Right atrium auricular region (tissue), 2 donors: ENCODE measurements around the gene OLFM3. TPM values are rescaled to one million over a fixed set of nuclear protein-coding genes. Genes with fewer than 3 reads are reported as not detected.

Experiments used
- DNase-seq: peaks from one replicate; pipeline ENCODE4 v3.0.0-alpha.2; 2019; ENCODE audit warnings: low spot score
- H3K27ac ChIP-seq, 2 donors: fragments of 200-600 bp; sonication (generic); 1 replicate in 1 of 2; 2 replicates in 1 of 2; pipeline ENCODE4 v1.5.1; 2016 to 2019
- H3K27me3 ChIP-seq, 2 donors: fragments of 200-600 bp; sonication (generic); one replicate each; pipeline versions ENCODE4 v1.5.1 to v1.6.0; 2017 to 2019
- H3K36me3 ChIP-seq: fragments of 200-600 bp; sonication (generic); one replicate; pipeline ENCODE4 v1.5.1; 2016
- H3K4me1 ChIP-seq, 2 donors: fragments of 200-600 bp; sonication (generic); one replicate each; pipeline versions ENCODE4 v1.5.1 to v1.6.0; 2017 to 2019
- H3K4me3 ChIP-seq, 2 donors: fragments of 200-600 bp; sonication (generic); 1 replicate in 1 of 2; 2 replicates in 1 of 2; pipeline ENCODE4 v1.5.1; 2017 to 2019; ENCODE audit warnings: mild to moderate bottlenecking in 1 of 2, moderate library complexity in 1 of 2
- H3K9me3 ChIP-seq, 2 donors: fragments of 200-600 bp; sonication (generic); one replicate each; pipeline ENCODE4 v1.5.1; 2019
- CTCF ChIP-seq, 2 donors: fragments of 200-600 bp; sonication (generic); IDR thresholded peaks; one replicate each; pipeline ENCODE4 v1.5.1; 2019; ENCODE audit warnings: antibody characterized with exemption in 2 of 2
- total RNA-seq, 2 donors: library from RNA; depleted of rRNA; stranded (reverse); fragments of >200 nt; gene quantifications; one replicate each; pipeline ENCODE4 v1.1.0, GENCODE V29; 2016

The OLFM3 gene
- total RNA-seq, 2 donors from 2014 or later = not detected

DNA sequence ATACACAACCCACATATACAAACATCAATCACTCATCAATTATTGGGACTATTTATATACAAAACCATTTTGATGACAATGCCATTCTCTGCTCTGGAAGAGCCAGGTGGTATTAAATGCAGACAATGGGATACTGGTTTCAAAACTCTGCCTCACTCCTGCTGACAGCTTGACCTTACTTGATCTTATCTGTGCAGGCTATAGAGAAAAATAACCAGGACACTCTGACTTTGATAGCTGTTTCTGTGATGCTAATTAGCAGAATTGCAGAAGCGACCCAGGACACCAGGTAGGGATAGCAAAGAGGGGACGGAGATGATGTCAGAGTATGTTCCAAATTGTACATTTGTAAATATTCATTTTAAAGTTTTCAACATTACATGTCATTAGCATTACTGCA is 89.5 kb downstream of the OLFM3 start:
- H3K27me3 ChIP-seq = no peaks in the 10 kb centered on the region
- no peaks in the 10 kb centered on the region for H3K36me3 ChIP-seq
- no peak overlapping the region for H3K4me3 ChIP-seq
- no peak for TF ChIP-seq CTCF (IDR thresholded peaks at IDR 0.05)
- no peaks in the 10 kb centered on the region for H3K9me3 ChIP-seq
- no peak overlapping the region for H3K27ac ChIP-seq
- H3K4me1 ChIP-seq = no peaks in the 10 kb centered on the region
- DNase-seq = no peak

DNA sequence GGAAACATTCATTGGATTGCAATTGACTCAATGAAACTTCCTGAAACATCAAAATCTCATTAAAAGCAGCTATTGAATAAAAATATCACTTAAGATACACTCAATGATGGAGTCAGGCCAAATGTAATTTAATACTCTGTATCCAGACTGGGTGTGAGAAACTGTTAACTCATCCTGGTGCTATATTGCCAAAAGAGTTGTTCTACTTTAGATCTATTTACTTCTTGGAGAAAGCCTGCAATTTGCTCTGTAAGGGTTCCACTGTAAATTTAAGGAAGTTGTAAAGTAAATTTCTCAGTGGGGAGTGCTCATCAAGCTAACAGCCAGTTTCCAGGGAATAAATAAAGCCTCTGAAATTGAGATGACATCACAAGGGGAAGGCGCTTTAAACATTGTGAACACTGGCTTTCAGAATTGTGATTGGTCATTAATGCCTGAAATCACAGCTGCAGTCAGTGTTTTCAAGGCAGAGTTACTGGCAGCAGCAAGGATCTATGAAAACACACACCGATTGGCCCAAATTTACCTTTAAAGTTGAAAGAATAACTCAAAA is 91.4 kb downstream of the OLFM3 start:
- Histone ChIP-seq H3K27me3 (no peaks in the 10 kb centered on the region), H3K9me3 (no peaks in the 10 kb centered on the region), H3K4me3 (no peak overlapping the region), H3K36me3 (no peaks in the 10 kb centered on the region), H3K4me1 (no peaks in the 10 kb centered on the region), H3K27ac (no peak overlapping the region)
- DNase-seq = no peak
- no peak for TF ChIP-seq CTCF (IDR thresholded peaks at IDR 0.05)

GRCh38 chr1:101902199-101902598 is 94.5 kb downstream of the OLFM3 start:
- Histone ChIP-seq H3K27me3 (no peaks in the 10 kb centered on the region), H3K4me1 (no peaks in the 10 kb centered on the region), H3K27ac (no peak overlapping the region), H3K9me3 (no peaks in the 10 kb centered on the region), H3K4me3 (no peak overlapping the region), H3K36me3 (no peaks in the 10 kb centered on the region)
- TF ChIP-seq CTCF (IDR thresholded peaks at IDR 0.05) = no peak
- no peak for DNase-seq

DNA sequence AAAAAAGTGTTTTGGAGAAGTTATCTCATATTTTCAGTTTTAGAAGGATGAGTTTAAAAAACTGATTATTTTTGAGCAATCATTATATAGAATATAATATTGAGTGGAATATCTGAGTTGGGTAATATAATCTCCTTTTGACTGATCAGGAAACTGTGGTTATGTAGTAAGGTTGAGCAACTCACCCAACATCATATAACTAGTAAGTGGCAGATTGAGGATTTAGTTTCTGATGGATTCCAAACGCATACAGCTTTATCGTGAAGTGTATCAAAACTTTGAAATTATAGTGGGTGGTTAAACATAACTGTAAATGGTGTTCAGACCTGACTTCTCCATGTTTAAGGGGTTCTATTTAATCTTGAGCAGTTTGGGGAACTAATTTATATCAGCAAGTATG is 98.6 kb downstream of the OLFM3 start:
- no peaks in the 10 kb centered on the region for H3K27me3 ChIP-seq
- H3K9me3 ChIP-seq = no peaks in the 10 kb centered on the region
- no peaks in the 10 kb centered on the region for H3K36me3 ChIP-seq
- DNase-seq = no peak
- H3K27ac ChIP-seq = no peak overlapping the region
- no peaks in the 10 kb centered on the region for H3K4me1 ChIP-seq
- no peak for TF ChIP-seq CTCF (IDR thresholded peaks at IDR 0.05)
- no peak overlapping the region for H3K4me3 ChIP-seq

- H3K27ac ChIP-seq = no peak overlapping the region
- H3K4me1 ChIP-seq = no peaks in the 10 kb centered on the region
- DNase-seq = no peak
- no peak for TF ChIP-seq CTCF (IDR thresholded peaks at IDR 0.05)
- H3K36me3 ChIP-seq = no peaks in the 10 kb centered on the region
- no peaks in the 10 kb centered on the region for H3K27me3 ChIP-seq
- H3K4me3 ChIP-seq = no peak overlapping the region
- H3K9me3 ChIP-seq = no peaks in the 10 kb centered on the region
These were observed 112.1 kb downstream of the OLFM3 start for GRCh38 chr1:101884621-101885020.

DNA sequence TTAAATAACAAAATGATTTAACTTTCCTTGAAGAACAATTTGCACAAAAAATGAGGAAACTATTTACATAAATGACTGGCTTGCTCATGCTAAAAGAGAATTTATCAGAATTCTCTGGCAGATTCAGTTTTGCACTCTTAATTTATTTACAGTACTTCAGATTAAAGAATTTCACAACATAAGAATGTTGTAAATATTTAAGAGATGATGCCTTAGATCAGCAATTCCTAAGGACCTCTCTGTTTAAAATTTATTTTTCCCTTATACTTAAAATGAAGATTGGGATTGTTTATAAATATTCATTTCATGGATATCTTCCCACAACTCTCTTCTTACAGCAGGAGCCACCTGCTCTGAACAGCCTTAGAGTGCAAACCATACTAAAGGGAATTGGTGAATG is 120.8 kb downstream of the OLFM3 start:
- Histone ChIP-seq H3K27me3 (no peaks in the 10 kb centered on the region), H3K4me3 (no peak overlapping the region), H3K36me3 (no peaks in the 10 kb centered on the region), H3K27ac (no peak overlapping the region), H3K4me1 (no peaks in the 10 kb centered on the region), H3K9me3 (no peaks in the 10 kb centered on the region)
- no peak for DNase-seq
- TF ChIP-seq CTCF (IDR thresholded peaks at IDR 0.05) = no peak
